Measurements from ENCODE around the gene TRIO.
A peak's percentile ranks its signal among the peaks of the same experiment; 100 is the strongest.

The TRIO gene

GRCh38 chr5:14265570-14265969 is 122.4 kb downstream of the TRIO start:
- H3K4me3 ChIP-seq (ENCODE audit: control insufficient read depth, low read depth, low read length), result no peak overlapping the region

GRCh38 chr5:14266171-14266570 is 123.0 kb downstream of the TRIO start:
- no peak for TF ChIP-seq CTCF (conservative IDR thresholded peaks at IDR 0.05; ENCODE audit: control insufficient read depth, insufficient read depth, low read depth, low read length)
- no peak for DNase-seq (ENCODE audit: low read depth)
- no peak overlapping the region for H3K4me3 ChIP-seq (ENCODE audit: control insufficient read depth, low read depth, low read length)

More at GRCh38 chr5:14265570-14265969, 122.4 kb downstream of the TRIO start:
- TF ChIP-seq CTCF (conservative IDR thresholded peaks at IDR 0.05; ENCODE audit: control insufficient read depth, insufficient read depth, low read depth, low read length), result no peak
- peak; percentile 90 for DNase-seq (ENCODE audit: low read depth)

- TF ChIP-seq CTCF (conservative IDR thresholded peaks at IDR 0.05; ENCODE audit: control insufficient read depth, insufficient read depth, low read depth, low read length), result no peak
- no peak overlapping the region for H3K4me3 ChIP-seq (ENCODE audit: control insufficient read depth, low read depth, low read length)
- DNase-seq (ENCODE audit: low read depth), result no peak
Measured at GRCh38 chr5:14266686-14267085, 123.5 kb downstream of the TRIO start.

GRCh38 chr5:14267166-14267838 is 124.2 kb downstream of the TRIO start:
- no peak overlapping the region for H3K4me3 ChIP-seq (ENCODE audit: control insufficient read depth, low read depth, low read length)
- DNase-seq (ENCODE audit: low read depth), result no peak
- TF ChIP-seq CTCF (conservative IDR thresholded peaks at IDR 0.05; ENCODE audit: control insufficient read depth, insufficient read depth, low read depth, low read length), result no peak

GRCh38 chr5:14267991-14268708 is 125.0 kb downstream of the TRIO start:
- peak; percentile 82 for DNase-seq (ENCODE audit: low read depth)
- TF ChIP-seq CTCF (conservative IDR thresholded peaks at IDR 0.05; ENCODE audit: control insufficient read depth, insufficient read depth, low read depth, low read length), result no peak

GRCh38 chr5:14268738-14269137 is 125.6 kb downstream of the TRIO start:
- no peak for TF ChIP-seq CTCF (conservative IDR thresholded peaks at IDR 0.05; ENCODE audit: control insufficient read depth, insufficient read depth, low read depth, low read length)
- DNase-seq (ENCODE audit: low read depth), result peak; percentile 42

More at GRCh38 chr5:14267991-14268708, 125.0 kb downstream of the TRIO start:
- H3K4me3 ChIP-seq (ENCODE audit: control insufficient read depth, low read depth, low read length), result no peak overlapping the region

More at GRCh38 chr5:14268738-14269137, 125.6 kb downstream of the TRIO start:
- no peak overlapping the region for H3K4me3 ChIP-seq (ENCODE audit: control insufficient read depth, low read depth, low read length)

All from fibroblast of mammary gland (primary cell).